Fibroblast of skin of left biceps (primary cell): ENCODE measurements around the gene RUNX3.
"Not testable (repeated sequence)": the region's sequence is repeated elsewhere in the genome, so short reads cannot be mapped to it uniquely, and the experiment has no call there.

Experiments used
- DNase-seq, 2 experiments: peaks; one replicate each; pipeline ENCODE4 v3.0.0-alpha.2; 2013; ENCODE audit warnings: low read depth in 2 of 2

RUNX3 gene

GRCh38 chr1:24901791-24902470, 28.1 kb downstream of the RUNX3 start:
- no peak for DNase-seq

GRCh38 chr1:24900985-24901781, 28.9 kb downstream of the RUNX3 start:
- DNase-seq = no peak

- no peak for DNase-seq
Observed at GRCh38 chr1:24900486-24900849, 29.6 kb downstream of the RUNX3 start.

GRCh38 chr1:24899581-24900485, 30.2 kb downstream of the RUNX3 start:
- DNase-seq = no peak

GRCh38 chr1:24898909-24899439, 31.1 kb downstream of the RUNX3 start:
- no peak for DNase-seq

- DNase-seq = no peak
Observed at GRCh38 chr1:24898152-24898908, 31.7 kb downstream of the RUNX3 start.

- no peak for DNase-seq
Observed at GRCh38 chr1:24897263-24898151, 32.6 kb downstream of the RUNX3 start.

- DNase-seq = no peak
Observed at GRCh38 chr1:24896596-24897262, 33.3 kb downstream of the RUNX3 start.

- no peak for DNase-seq
Observed at GRCh38 chr1:24896176-24896575, 33.9 kb downstream of the RUNX3 start.

- no peak for DNase-seq
Observed at GRCh38 chr1:24895511-24895910, 34.6 kb downstream of the RUNX3 start.

- no peak for DNase-seq
Observed at GRCh38 chr1:24894002-24894401, 36.1 kb downstream of the RUNX3 start.

- DNase-seq = no peak
Observed at GRCh38 chr1:24893431-24893830, 36.6 kb downstream of the RUNX3 start.

GRCh38 chr1:24892188-24893153, 37.6 kb downstream of the RUNX3 start:
- no peak for DNase-seq

- not testable (repeated sequence) for DNase-seq
Observed at GRCh38 chr1:24891367-24891766, 38.7 kb downstream of the RUNX3 start.

GRCh38 chr1:24890887-24891286, 39.2 kb downstream of the RUNX3 start:
- DNase-seq = no peak

GRCh38 chr1:24888971-24889676, 41.0 kb downstream of the RUNX3 start:
- peak; percentile 18 to 20 for DNase-seq

GRCh38 chr1:24888061-24888970, 41.8 kb downstream of the RUNX3 start:
- no peak for DNase-seq
